ENCODE measurements around the gene ABCB10. TPM values are rescaled to one million over a fixed set of nuclear protein-coding genes. Genes with fewer than 3 reads are reported as not detected.
"Not testable (repeated sequence)": the region's sequence is repeated elsewhere in the genome, so short reads cannot be mapped to it uniquely, and the experiment has no call there.

ABCB10 gene
- total RNA-seq, 8 experiments from 2014 or later = 7.1 to 15.1 (median 11.1) TPM

- no peak for ATAC-seq (replicated peaks in 6 of 8)
- Histone ChIP-seq H3K27ac (no peak overlapping the region), H3K4me1 (replicated peaks in 1 of 2) (peaks cover 0 to 7% of the 10 kb centered on the region in 2 donors), H3K4me3 (no peak overlapping the region)
- in situ Hi-C loops (cut with MboI; ENCODE audit: low pct_unique_long_range_greater_than_20kb in 2 of 9, low sequenced_read_pairs in 9 of 9, unreplicated experiment in 9 of 9) = no loop called here
- 85 to 100% (median 96%) methylated on average over 1 of the region's 1 CpG; no CpG with 5 or more reads in 4 of the 10 experiments for WGBS, 10 experiments
Observed at GRCh38 chr1:229544587-229544986, 13.9 kb downstream of the ABCB10 start.

- Histone ChIP-seq H3K27ac (no peak overlapping the region), H3K4me3 (no peak overlapping the region), H3K4me1 (replicated peaks in 1 of 2) (no peaks in the 10 kb centered on the region)
- 92 to 100% (median 99%) methylated on average over 1 to 6 of the region's 6 CpGs; no CpG with 5 or more reads in 1 of the 10 experiments for WGBS, 10 experiments
- ATAC-seq (replicated peaks in 6 of 8) = no peak
- in situ Hi-C loops (cut with MboI; ENCODE audit: low pct_unique_long_range_greater_than_20kb in 2 of 9, low sequenced_read_pairs in 9 of 9, unreplicated experiment in 9 of 9) = no loop called here
Observed at GRCh38 chr1:229539863-229540506, 18.5 kb downstream of the ABCB10 start.

- no peak overlapping the region for H3K4me3 ChIP-seq
- H3K4me1 ChIP-seq (replicated peaks in 1 of 2) = no peaks in the 10 kb centered on the region
- no peak overlapping the region for H3K27ac ChIP-seq
- WGBS, 10 experiments = 75 to 100% (median 91%) methylated on average over 1 to 5 of the region's 5 CpGs; no CpG with 5 or more reads in 1 of the 10 experiments
- ATAC-seq (replicated peaks in 6 of 8) = no peak
- in situ Hi-C loops (cut with MboI; ENCODE audit: low pct_unique_long_range_greater_than_20kb in 2 of 9, low sequenced_read_pairs in 9 of 9, unreplicated experiment in 9 of 9) = no loop called here
Observed at GRCh38 chr1:229538945-229539344, 19.6 kb downstream of the ABCB10 start.

DNA sequence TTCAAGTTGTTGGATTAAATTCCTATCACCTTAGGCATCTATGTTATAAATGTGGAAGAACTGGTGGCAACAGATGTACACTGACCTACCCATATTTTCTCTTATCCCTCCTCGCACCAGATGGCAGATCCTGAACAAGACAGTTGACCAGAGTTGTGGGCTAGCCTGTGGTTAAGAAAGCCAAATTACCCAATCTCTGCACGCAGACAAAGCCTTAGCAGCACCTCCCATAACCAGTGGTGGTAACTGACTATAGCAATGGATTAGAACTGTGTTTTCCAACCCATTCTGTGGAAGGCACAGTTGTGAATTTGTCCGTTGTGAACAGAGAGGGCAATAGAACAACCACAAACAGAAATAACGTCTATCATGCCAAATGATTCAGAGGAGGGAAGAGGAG is 20.6 kb downstream of the ABCB10 start:
- in situ Hi-C loops (cut with MboI; ENCODE audit: low pct_unique_long_range_greater_than_20kb in 2 of 9, low sequenced_read_pairs in 9 of 9, unreplicated experiment in 9 of 9) = no loop called here
- Histone ChIP-seq H3K4me3 (no peak overlapping the region), H3K4me1 (replicated peaks in 1 of 2) (no peaks in the 10 kb centered on the region), H3K27ac (no peak overlapping the region)
- no peak for ATAC-seq (replicated peaks in 6 of 8)
- WGBS, 10 experiments = 66 to 100% (median 88%) methylated on average over 1 to 4 of the region's 4 CpGs; no CpG with 5 or more reads in 1 of the 10 experiments

DNA sequence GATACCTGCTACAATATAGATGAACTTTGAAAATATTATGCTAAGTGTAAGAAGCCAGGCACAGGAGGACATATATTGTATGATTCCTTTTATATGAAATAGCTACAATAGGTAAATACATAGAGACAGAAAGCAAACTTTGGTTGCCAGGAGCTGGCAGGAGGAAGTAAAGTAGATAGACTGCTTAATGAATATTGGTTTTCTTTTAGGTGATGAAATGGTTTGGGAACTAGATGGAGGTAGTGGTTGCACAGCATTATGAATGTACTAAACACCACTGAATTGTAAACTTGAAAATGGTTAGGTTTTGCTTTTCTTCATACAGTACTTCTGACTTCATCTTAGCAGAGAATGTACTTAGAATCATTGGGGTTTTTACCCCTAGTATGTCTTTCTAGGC is 21.5 kb downstream of the ABCB10 start:
- H3K4me1 ChIP-seq (replicated peaks in 1 of 2) = no peaks in the 10 kb centered on the region
- no peak overlapping the region for H3K27ac ChIP-seq
- in situ Hi-C loops (cut with MboI; ENCODE audit: low pct_unique_long_range_greater_than_20kb in 2 of 9, low sequenced_read_pairs in 9 of 9, unreplicated experiment in 9 of 9) = no loop called here
- H3K4me3 ChIP-seq = no peak overlapping the region
- ATAC-seq (replicated peaks in 6 of 8) = no peak

GRCh38 chr1:229535230-229535629 is 23.3 kb downstream of the ABCB10 start:
- Histone ChIP-seq H3K4me3 (no peak overlapping the region), H3K4me1 (replicated peaks in 1 of 2) (no peaks in the 10 kb centered on the region), H3K27ac (no peak overlapping the region)
- in situ Hi-C loops (cut with MboI; ENCODE audit: low pct_unique_long_range_greater_than_20kb in 2 of 9, low sequenced_read_pairs in 9 of 9, unreplicated experiment in 9 of 9) = no loop called here
- peak in 1 of 8 experiments; percentile 75 for ATAC-seq (replicated peaks in 6 of 8)

- no peak for ATAC-seq (replicated peaks in 6 of 8)
- Histone ChIP-seq H3K4me3 (no peak overlapping the region), H3K4me1 (replicated peaks in 1 of 2) (no peaks in the 10 kb centered on the region), H3K27ac (no peak overlapping the region)
- in situ Hi-C loops (cut with MboI; ENCODE audit: low pct_unique_long_range_greater_than_20kb in 2 of 9, low sequenced_read_pairs in 9 of 9, unreplicated experiment in 9 of 9) = no loop called here
- 75 to 100% (median 100%) methylated on average over 1 to 4 of the region's 6 CpGs; no CpG with 5 or more reads in 5 of the 10 experiments for WGBS, 10 experiments
Observed at GRCh38 chr1:229531326-229531725, 27.2 kb downstream of the ABCB10 start.

DNA sequence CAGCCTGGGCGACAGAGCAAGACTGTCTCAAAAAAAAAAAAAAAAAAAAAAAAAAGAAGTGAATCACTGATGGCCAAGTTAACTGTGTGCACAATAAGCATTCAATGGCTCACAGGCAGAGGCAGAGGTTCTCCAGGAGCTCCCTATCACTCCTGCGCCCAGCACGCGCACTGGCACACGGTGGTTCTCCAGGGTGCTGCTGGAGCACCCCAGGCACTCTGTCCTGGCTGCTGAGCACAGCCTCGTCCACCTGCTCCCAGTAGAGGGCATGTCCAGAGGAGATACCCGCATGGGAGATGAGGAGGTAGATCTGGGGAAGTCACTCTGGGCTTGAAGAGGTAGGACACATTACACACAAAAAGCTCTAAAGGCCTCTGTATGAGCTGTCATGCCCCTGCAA is 28.9 kb downstream of the ABCB10 start:
- in situ Hi-C loops (cut with MboI; ENCODE audit: low pct_unique_long_range_greater_than_20kb in 2 of 9, low sequenced_read_pairs in 9 of 9, unreplicated experiment in 9 of 9) = no loop called here
- no peak for ATAC-seq (replicated peaks in 6 of 8)
- Histone ChIP-seq H3K4me3 (no peak overlapping the region), H3K4me1 (replicated peaks in 1 of 2) (no peaks in the 10 kb centered on the region), H3K27ac (no peak overlapping the region)
- 83 to 100% (median 94%) methylated on average over 1 to 6 of the region's 7 CpGs; no CpG with 5 or more reads in 6 of the 10 experiments for WGBS, 10 experiments

DNA sequence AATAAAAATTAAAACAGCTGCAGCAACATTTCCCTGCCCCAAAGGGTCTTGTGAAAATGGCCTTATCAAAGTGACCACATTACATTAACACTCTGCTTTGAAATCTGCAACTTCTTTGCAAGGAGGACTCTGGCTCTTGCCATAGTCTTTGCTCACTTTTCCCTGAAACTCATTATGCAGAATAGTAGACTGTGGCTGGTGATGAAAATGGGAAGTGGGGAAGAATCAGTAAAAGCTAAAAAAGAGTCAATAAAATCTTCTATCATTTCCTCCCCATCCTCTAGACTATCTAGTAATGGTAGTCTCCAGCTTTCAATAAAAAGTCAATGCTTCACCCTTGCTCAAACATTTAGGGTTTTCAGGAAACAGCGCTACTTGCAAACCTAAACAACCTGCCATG is 31.8 kb downstream of the ABCB10 start:
- in situ Hi-C loops (cut with MboI; ENCODE audit: low pct_unique_long_range_greater_than_20kb in 2 of 9, low sequenced_read_pairs in 9 of 9, unreplicated experiment in 9 of 9) = no loop called here
- 89 to 100% (median 100%) methylated on average over 1 of the region's 1 CpG; no CpG with 5 or more reads in 3 of the 10 experiments for WGBS, 10 experiments
- ATAC-seq (replicated peaks in 6 of 8) = no peak
- Histone ChIP-seq H3K27ac (no peak overlapping the region), H3K4me1 (replicated peaks in 1 of 2) (no peaks in the 10 kb centered on the region), H3K4me3 (no peak overlapping the region)

- 89 to 100% (median 100%) methylated on average over 1 of the region's 1 CpG; no CpG with 5 or more reads in 4 of the 10 experiments for WGBS, 10 experiments
- Histone ChIP-seq H3K27ac (no peak overlapping the region), H3K4me3 (no peak overlapping the region), H3K4me1 (replicated peaks in 1 of 2) (no peaks in the 10 kb centered on the region)
- ATAC-seq (replicated peaks in 6 of 8) = no peak
- in situ Hi-C loops (cut with MboI; ENCODE audit: low pct_unique_long_range_greater_than_20kb in 2 of 9, low sequenced_read_pairs in 9 of 9, unreplicated experiment in 9 of 9) = loop anchor here in 3 of 9 experiments (25.0 kb wide), 1 partner anchor 261 kb away; the partner anchor contains the start of gene RAB4A (in 3 of the 3)
Observed at GRCh38 chr1:229523052-229523451, 35.5 kb downstream of the ABCB10 start.

- no peak overlapping the region for H3K27ac ChIP-seq
- 0 to 90% (median 48%) methylated on average over 1 to 8 of the region's 8 CpGs for WGBS, 10 experiments
- ATAC-seq (replicated peaks in 6 of 8) = peak; percentile 87 to 100 (median 96)
- H3K4me3 ChIP-seq = no peak overlapping the region
- H3K4me1 ChIP-seq (replicated peaks in 1 of 2) = no peaks in the 10 kb centered on the region
- in situ Hi-C loops (cut with MboI; ENCODE audit: low pct_unique_long_range_greater_than_20kb in 2 of 9, low sequenced_read_pairs in 9 of 9, unreplicated experiment in 9 of 9) = loop anchor here in 3 of 9 experiments (25.0 kb wide), 1 partner anchor 252 kb away; the partner anchor contains the start of gene RAB4A (in 3 of the 3)
Observed at GRCh38 chr1:229514578-229515275, 43.8 kb downstream of the ABCB10 start.

- not testable (repeated sequence) for H3K27ac ChIP-seq; H3K4me3 ChIP-seq; ATAC-seq (replicated peaks in 6 of 8)
- peaks cover 11 to 14% of the 10 kb centered on the region in 2 donors for H3K4me1 ChIP-seq (replicated peaks in 1 of 2)
- whole genome bisulfite sequencing, 10 experiments = 86 to 100% (median 90%) methylated on average over 1 to 3 of the region's 6 CpGs; no CpG with 5 or more reads in 3 of the 10 experiments
- in situ Hi-C loops (cut with MboI; ENCODE audit: low pct_unique_long_range_greater_than_20kb in 2 of 9, low sequenced_read_pairs in 9 of 9, unreplicated experiment in 9 of 9) = loop anchor here in 3 of 9 experiments (25.0 kb wide), 1 partner anchor 249 kb away; the partner anchor contains the start of gene RAB4A (in 3 of the 3)
Observed at GRCh38 chr1:229511625-229512024, 46.9 kb downstream of the ABCB10 start.

DNA sequence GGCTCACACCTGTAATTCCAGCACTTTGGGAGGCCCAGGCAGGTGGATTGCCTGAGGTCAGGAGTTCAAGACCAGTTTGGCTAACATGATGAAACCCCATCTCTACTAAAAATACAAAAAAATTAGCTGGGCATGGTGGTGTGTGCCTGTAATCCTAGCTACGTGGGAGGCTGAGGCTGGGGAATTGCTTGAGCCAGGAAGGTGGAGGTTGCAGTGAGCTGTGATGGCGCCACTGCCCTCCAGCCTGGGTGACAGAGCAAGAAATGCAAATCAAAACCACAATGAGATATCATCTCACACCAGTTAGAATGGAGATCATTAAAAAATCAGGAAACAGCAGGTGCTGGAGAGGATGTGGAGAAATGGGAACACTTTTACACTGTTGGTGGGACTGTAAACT is 47.3 kb downstream of the ABCB10 start:
- not testable (repeated sequence) for ATAC-seq (replicated peaks in 6 of 8); H3K4me3 ChIP-seq; H3K27ac ChIP-seq
- 43 to 100% (median 86%) methylated on average over 1 to 2 of the region's 2 CpGs; no CpG with 5 or more reads in 3 of the 10 experiments for WGBS, 10 experiments
- H3K4me1 ChIP-seq (replicated peaks in 1 of 2) = peaks cover 13 to 16% of the 10 kb centered on the region in 2 donors
- in situ Hi-C loops (cut with MboI; ENCODE audit: low pct_unique_long_range_greater_than_20kb in 2 of 9, low sequenced_read_pairs in 9 of 9, unreplicated experiment in 9 of 9) = loop anchor here in 3 of 9 experiments (25.0 kb wide), 1 partner anchor 249 kb away; the partner anchor contains the start of gene RAB4A (in 3 of the 3)
